HUES64 (cell line): Measurements from ENCODE around the gene KRTAP5-9.
"Not testable (repeated sequence)": the region's sequence is repeated elsewhere in the genome, so short reads cannot be mapped to it uniquely, and the experiment has no call there.

Source experiments
- H3K27ac ChIP-seq: 2 replicates; pipeline ENCODE4 v1.7.0; 2013; ENCODE audit warnings: low read depth, low read length, inconsistent platforms
- H3K27me3 ChIP-seq: 2 replicates; pipeline ENCODE4 v1.6.1; 2013; ENCODE audit warnings: mild to moderate bottlenecking, low read length; ENCODE audit not compliant: insufficient read depth
- H3K36me3 ChIP-seq: 2 replicates; pipeline ENCODE4 v1.6.1; 2013; ENCODE audit warnings: mild to moderate bottlenecking, low read length; ENCODE audit not compliant: insufficient read depth
- H3K4me1 ChIP-seq: 2 replicates; pipeline ENCODE4 v1.6.1; 2013; ENCODE audit warnings: mild to moderate bottlenecking, low read length, moderate library complexity; ENCODE audit not compliant: insufficient read depth
- H3K4me3 ChIP-seq: 2 replicates; pipeline ENCODE4 v1.5.1; 2013; ENCODE audit warnings: mild to moderate bottlenecking, low read length, moderate library complexity
- H3K9ac ChIP-seq: 2 replicates; pipeline ENCODE4 v1.6.1; 2013; ENCODE audit warnings: mild to moderate bottlenecking, low read depth, low read length
- H3K9me3 ChIP-seq: 2 replicates; pipeline ENCODE4 v1.6.1; 2013; ENCODE audit warnings: low read depth, low read length; ENCODE audit not compliant: insufficient read depth
- WGBS: fragments of 150-250, 120-280 bp; methylation state at CpG from one replicate; pipeline ENCODE4 v1.1.7; 2013; ENCODE audit warnings: missing lambda C conversion rate; 5-methylcytosine and 5-hydroxymethylcytosine counted together

KRTAP5-9 gene

DNA sequence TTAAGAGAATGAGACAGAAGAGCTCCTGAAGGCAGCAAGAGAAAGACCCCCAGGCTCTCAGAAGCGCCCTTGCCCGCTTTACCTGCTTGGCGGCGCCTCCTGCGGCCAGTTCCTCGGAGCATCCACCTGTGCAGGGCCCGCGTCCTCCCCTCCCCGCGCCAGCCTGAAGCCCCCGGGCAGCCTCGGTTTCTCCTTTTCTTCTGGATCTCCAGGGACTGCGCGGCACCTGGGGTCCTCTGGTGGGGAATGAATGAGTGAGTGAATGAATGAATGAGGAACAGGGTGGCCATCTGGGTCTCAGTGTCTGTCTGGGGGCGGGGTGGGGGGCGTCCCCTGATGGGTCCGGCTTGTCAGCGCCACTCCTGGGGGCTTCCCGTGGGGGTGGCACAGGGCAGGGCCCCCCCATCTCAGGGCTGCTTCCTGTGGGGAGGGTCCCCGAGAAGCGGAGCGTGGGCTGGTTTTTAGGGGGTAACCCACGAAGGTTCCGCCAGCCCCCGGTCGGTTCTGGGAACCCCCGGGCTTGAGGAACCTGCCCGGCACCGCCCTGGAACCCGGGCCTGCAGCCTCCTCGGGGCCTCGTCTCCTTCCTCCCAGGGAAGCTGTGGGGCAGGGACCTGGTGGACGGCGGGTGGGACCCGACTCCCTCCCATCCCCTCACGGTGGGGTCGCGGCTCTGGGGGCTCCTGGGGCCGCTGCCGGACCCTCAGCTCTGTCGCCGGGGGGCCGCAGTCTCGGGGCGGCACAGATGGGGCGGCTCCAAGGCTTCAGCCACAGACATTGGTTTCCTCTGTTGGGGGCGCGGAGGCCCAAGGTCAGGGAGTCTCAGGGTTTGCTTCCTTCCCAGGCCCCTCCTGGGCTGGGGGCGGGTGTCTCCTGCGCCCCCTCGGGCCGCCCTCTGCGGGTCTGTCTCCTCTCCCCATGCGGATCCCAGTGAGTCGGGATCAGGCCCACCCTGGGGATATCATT, 29.4 kb upstream of the KRTAP5-9 start:
- no peak overlapping the region for H3K4me3 ChIP-seq
- no peaks in the 10 kb centered on the region for H3K27me3 ChIP-seq
- no peaks in the 10 kb centered on the region for H3K4me1 ChIP-seq
- 95% methylated on average over 55 of the region's 55 CpGs for WGBS
- H3K9me3 ChIP-seq, result no peaks in the 10 kb centered on the region
- H3K36me3 ChIP-seq, result no peaks in the 10 kb centered on the region
- H3K27ac ChIP-seq, result no peak overlapping the region
- no peak overlapping the region for H3K9ac ChIP-seq

DNA sequence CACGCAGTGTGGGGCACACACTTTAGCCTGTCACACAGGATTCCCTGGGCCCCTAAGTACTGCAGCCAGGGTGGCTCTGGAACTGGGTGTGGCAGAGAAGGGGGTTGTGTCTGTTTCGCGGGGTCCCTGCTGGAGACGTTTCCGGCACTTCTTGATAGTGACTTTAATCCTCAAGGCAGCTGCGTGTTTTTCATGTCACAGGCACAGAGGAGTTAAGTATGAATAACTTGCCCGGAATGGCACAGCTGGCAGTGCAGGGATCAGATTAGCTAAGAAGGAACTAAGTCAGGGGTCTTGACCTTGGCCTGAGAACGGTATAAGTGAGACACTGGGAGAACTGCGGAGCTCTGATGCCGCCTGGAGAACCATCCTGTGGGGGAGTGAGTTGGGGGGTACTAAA, 28.7 kb upstream of the KRTAP5-9 start:
- Histone ChIP-seq H3K27me3 (no peaks in the 10 kb centered on the region), H3K9me3 (no peaks in the 10 kb centered on the region), H3K4me3 (no peak overlapping the region), H3K4me1 (no peaks in the 10 kb centered on the region), H3K27ac (no peak overlapping the region), H3K36me3 (no peaks in the 10 kb centered on the region), H3K9ac (no peak overlapping the region)
- 89% methylated on average over 10 of the region's 10 CpGs for WGBS

GRCh38 chr11:71525188-71525937, 22.9 kb upstream of the KRTAP5-9 start:
- H3K4me3 ChIP-seq, result no peak overlapping the region
- H3K9ac ChIP-seq, result no peak overlapping the region
- H3K27ac ChIP-seq, result no peak overlapping the region
- no peaks in the 10 kb centered on the region for H3K4me1 ChIP-seq
- 58% methylated on average over 3 of the region's 3 CpGs for WGBS
- no peaks in the 10 kb centered on the region for H3K9me3 ChIP-seq
- no peaks in the 10 kb centered on the region for H3K27me3 ChIP-seq
- H3K36me3 ChIP-seq, result no peaks in the 10 kb centered on the region

DNA sequence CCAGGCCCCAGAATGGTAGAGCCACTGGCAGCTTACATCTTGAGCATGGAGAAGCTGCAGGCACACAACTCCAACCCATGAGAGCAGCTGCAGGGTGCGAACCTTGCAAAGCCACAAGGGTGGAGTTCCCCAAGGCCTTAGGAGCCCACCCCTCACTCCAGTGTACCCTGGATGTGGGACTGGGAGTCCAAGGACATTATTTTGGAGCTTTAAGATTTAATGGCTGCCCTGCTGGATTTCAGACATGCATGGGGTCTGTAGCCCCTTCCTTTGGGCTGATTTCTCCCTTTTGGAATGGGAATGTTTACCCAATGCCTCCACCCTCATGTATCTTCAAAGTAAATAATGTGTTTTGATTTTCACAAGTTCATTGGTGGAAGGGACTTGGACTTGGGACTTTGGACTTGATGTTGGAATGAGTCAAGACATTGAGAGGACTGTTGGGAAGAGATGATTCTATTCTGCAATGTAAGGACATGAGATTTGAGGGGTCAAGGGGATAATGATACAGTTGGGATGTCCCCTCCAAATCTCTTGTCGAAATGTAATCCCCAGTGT, 22.2 kb upstream of the KRTAP5-9 start:
- Histone ChIP-seq H3K9ac (no peak overlapping the region), H3K36me3 (no peaks in the 10 kb centered on the region), H3K4me1 (no peaks in the 10 kb centered on the region), H3K27ac (no peak overlapping the region), H3K27me3 (no peaks in the 10 kb centered on the region), H3K9me3 (no peaks in the 10 kb centered on the region), H3K4me3 (no peak overlapping the region)
- WGBS, result 87% methylated on average over 2 of the region's 2 CpGs

- H3K4me1 ChIP-seq, H3K27ac ChIP-seq, H3K4me3 ChIP-seq, H3K9me3 ChIP-seq, H3K36me3 ChIP-seq, H3K27me3 ChIP-seq, H3K9ac ChIP-seq: not testable (repeated sequence)
- WGBS, result 84% methylated on average over 10 of the region's 10 CpGs
Measured at GRCh38 chr11:71526796-71527575, 21.2 kb upstream of the KRTAP5-9 start, which contains the start of gene KRTAP5-7. Gene KRTAP5-7 (plus strand): TSS chr11:71527267. CDS start chr11:71527301, 34 bp downstream.

DNA sequence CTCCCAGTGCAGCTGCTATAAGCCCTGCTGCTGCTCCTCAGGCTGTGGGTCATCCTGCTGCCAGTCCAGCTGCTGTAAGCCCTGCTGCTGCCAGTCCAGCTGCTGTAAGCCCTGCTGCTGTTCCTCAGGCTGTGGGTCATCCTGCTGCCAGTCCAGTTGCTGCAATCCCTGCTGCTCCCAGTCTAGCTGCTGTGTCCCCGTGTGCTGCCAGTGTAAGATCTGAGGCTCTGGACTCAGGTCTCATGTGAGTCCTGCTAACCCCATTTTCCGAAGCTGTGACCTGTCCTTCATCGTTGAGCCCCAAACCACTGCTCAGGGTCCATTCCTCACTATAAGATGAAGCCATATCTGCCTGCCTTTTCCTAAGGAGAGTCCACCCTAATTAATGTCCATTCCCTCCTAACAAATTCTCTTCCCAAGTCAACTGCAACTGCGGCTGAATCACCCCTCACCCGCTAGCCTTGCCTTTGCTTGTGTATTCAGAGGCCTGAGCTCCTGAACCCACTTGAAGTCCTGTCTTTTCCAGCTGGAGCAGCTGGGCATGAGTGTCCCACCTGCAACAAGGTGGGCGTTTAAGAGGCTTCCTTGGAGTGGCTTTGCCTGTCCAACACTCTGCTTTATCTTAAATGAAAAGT, 20.5 kb upstream of the KRTAP5-9 start:
- no peaks in the 10 kb centered on the region for H3K9me3 ChIP-seq
- no peak overlapping the region for H3K9ac ChIP-seq
- no peaks in the 10 kb centered on the region for H3K27me3 ChIP-seq
- H3K4me3 ChIP-seq, result no peak overlapping the region
- no peak overlapping the region for H3K27ac ChIP-seq
- WGBS, result 87% methylated on average over 6 of the region's 6 CpGs
- H3K36me3 ChIP-seq, result no peaks in the 10 kb centered on the region
- H3K4me1 ChIP-seq, result no peaks in the 10 kb centered on the region

DNA sequence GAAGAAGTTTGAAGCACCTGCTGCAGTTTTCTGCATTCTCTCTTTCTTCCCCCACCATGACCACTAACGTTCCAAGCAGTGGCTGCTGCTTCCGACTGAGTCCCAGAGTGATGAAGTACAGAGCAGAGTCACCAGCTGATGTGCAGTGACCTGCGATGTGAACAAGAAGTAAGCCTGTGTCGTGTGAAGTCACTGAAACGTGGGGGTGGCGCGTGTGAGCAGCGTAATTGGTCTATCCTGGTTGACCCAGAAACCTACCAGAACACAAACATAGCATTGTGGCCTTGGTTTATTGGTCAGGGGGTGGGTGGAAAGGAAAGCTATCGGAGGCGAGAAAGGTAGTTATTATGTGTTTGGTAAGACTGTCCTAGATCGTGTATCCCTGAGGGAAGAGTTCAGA, 17.6 kb upstream of the KRTAP5-9 start:
- no peak overlapping the region for H3K4me3 ChIP-seq
- 93% methylated on average over 11 of the region's 11 CpGs for WGBS
- no peaks in the 10 kb centered on the region for H3K4me1 ChIP-seq
- H3K27ac ChIP-seq, result no peak overlapping the region
- no peaks in the 10 kb centered on the region for H3K36me3 ChIP-seq
- no peaks in the 10 kb centered on the region for H3K9me3 ChIP-seq
- H3K27me3 ChIP-seq, result no peaks in the 10 kb centered on the region
- H3K9ac ChIP-seq, result no peak overlapping the region

GRCh38 chr11:71532036-71532610, 16.1 kb upstream of the KRTAP5-9 start:
- no peak overlapping the region for H3K9ac ChIP-seq
- H3K27me3 ChIP-seq, result no peaks in the 10 kb centered on the region
- no peak overlapping the region for H3K27ac ChIP-seq
- WGBS, result 84% methylated on average over 10 of the region's 10 CpGs
- no peaks in the 10 kb centered on the region for H3K9me3 ChIP-seq
- H3K4me3 ChIP-seq, result no peak overlapping the region
- H3K4me1 ChIP-seq, result no peaks in the 10 kb centered on the region
- no peaks in the 10 kb centered on the region for H3K36me3 ChIP-seq

- WGBS, result 89% methylated on average over 17 of the region's 17 CpGs
Measured at GRCh38 chr11:71534711-71535608, 13.3 kb upstream of the KRTAP5-9 start.

More at GRCh38 chr11:71534711-71535608, 13.3 kb upstream of the KRTAP5-9 start:
- H3K27me3 ChIP-seq, H3K27ac ChIP-seq, H3K9ac ChIP-seq, H3K4me3 ChIP-seq, H3K36me3 ChIP-seq, H3K9me3 ChIP-seq, H3K4me1 ChIP-seq: not testable (repeated sequence)
